Fibroblast of villous mesenchyme (primary cell): ENCODE results near the gene FRRS1. TPM values are rescaled to one million over a fixed set of nuclear protein-coding genes. Genes with fewer than 3 reads are reported as not detected.

ENCODE experiments used
- DNase-seq: peaks from one replicate; pipeline ENCODE4 v3.0.0-alpha.2; 2010; ENCODE audit warnings: low read depth
- H3K4me3 ChIP-seq: 2 replicates; pipeline ENCODE4 v1.5.1; 2011; ENCODE audit warnings: low read depth, mild to moderate bottlenecking, low read length
- total RNA-seq: library from RNA; depleted of rRNA; stranded (reverse); fragments of >200 nt; gene quantifications from 2 replicates; pipeline ENCODE4 v1.2.3, GENCODE V29; 2012
- TF ChIP-seq, protein P1 (sequence below): IDR thresholded peaks from 2 replicates; pipeline ENCODE4 v1.5.1; 2012; ENCODE audit warnings: low read depth, mild to moderate bottlenecking, low read length; ENCODE audit not compliant: insufficient read depth

FRRS1 gene
- total RNA-seq, 1 donor = 20.7 TPM

DNA sequence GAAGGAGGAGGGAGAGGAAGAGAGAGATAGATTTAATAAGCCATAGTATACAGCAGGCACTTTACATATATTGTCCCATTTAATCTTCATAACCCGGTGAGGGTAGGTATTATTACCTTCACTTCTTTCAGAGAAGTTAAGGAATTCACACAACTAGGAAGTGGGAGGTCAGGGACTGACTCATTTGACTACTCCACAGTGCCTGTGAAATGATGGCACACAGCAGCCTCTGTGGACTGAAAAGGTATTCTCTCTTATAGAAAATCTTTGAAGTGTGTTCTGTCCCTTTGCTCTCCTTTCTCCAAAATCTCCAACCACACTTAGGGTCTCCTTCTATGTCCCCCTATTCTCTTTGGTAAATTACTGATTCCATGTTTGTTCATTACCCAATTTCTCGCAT is 96.6 kb downstream of the FRRS1 start:
- TF ChIP-seq, protein P1, sequence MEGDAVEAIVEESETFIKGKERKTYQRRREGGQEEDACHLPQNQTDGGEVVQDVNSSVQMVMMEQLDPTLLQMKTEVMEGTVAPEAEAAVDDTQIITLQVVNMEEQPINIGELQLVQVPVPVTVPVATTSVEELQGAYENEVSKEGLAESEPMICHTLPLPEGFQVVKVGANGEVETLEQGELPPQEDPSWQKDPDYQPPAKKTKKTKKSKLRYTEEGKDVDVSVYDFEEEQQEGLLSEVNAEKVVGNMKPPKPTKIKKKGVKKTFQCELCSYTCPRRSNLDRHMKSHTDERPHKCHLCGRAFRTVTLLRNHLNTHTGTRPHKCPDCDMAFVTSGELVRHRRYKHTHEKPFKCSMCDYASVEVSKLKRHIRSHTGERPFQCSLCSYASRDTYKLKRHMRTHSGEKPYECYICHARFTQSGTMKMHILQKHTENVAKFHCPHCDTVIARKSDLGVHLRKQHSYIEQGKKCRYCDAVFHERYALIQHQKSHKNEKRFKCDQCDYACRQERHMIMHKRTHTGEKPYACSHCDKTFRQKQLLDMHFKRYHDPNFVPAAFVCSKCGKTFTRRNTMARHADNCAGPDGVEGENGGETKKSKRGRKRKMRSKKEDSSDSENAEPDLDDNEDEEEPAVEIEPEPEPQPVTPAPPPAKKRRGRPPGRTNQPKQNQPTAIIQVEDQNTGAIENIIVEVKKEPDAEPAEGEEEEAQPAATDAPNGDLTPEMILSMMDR = no peak
- H3K4me3 ChIP-seq = no peak overlapping the region
- no peak for DNase-seq

DNA sequence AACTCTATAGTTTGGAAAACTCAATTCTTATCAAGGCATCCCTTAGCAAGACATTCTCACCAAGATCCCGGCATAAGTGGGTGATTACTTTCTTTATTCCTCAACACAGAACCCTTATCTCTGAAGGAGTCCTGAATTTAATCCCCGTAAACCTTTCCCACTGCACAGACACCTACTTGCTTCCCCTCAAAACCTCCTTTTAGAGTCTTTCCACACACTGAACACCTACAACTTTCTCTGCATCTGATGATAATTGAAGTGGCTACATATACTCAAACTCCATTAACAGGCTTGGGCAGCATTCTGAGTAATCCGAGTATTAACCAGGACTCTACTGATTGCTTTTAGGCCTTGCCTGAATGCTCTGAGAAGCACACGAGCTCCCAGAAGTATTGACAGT is 97.1 kb downstream of the FRRS1 start:
- no peak for DNase-seq

DNA sequence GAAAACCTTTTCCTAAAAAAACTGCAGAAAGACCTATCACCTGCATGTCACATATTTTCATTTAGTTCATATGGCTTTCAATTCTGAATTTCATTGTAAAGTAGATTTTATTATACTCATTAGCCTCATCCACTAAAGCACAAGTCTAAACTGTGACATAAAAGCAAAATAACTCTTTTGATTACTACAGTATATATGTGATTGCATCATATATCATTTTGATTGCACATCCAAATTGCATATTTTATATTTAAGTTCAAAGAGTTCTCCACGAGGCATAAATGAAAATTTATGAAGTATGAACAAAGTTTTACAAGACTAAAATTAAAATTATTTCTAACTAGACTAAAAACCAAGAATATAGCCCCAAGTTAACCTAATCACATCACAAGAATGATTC is 101.2 kb downstream of the FRRS1 start:
- TF ChIP-seq, protein P1 = no peak
- DNase-seq = no peak
- H3K4me3 ChIP-seq = no peak overlapping the region

More for the DNA sequence above, 97.1 kb downstream of the FRRS1 start:
- TF ChIP-seq, protein P1 = no peak
- no peak overlapping the region for H3K4me3 ChIP-seq

DNA sequence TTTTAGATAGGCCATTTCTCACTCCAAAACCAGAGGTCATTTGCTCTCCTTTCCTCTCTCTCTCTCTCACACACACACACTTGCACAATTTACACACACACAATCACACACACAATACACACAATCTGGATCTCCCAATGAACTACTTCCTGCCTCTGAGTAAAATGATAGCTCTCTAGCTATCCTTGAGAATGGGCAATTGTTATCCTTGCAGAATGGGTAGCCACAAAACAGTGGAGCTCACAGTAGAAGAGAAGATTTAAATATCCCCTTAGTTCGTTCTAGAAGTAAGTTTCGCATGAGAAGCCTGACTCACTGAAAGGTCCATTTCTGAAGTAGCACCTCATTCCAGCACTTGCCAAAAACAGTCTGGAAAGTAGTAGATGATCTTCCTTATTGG is 102.9 kb downstream of the FRRS1 start:
- DNase-seq = no peak
- H3K4me3 ChIP-seq = no peak overlapping the region
- TF ChIP-seq, protein P1 = no peak

DNA sequence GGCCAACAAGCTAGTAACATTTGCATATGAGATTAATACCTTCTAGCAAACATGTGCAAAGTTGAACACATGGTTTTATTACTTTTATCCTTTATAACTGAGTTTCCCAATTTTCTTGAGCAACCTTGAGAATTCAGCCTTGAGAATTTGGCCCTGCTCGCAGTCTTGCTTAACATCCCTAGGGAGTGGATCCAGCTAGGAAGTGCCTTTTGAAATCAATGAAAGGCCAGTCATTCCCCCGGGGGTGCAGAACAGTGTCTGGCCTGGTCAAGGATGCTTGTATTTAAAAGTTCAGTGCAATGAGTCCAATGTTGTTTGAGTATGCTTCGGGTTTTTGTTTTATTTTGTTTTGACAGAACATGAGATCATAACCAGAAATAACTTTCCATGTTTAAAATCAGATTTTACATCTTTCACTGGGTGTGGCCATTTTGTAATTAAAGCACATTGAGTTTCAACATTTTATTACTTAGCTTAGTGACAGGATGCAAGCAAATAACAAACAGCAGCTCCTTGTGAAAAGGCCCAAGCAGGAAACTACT is 103.8 kb downstream of the FRRS1 start:
- TF ChIP-seq, protein P1 = no peak
- DNase-seq = peak; percentile 97
- no peak overlapping the region for H3K4me3 ChIP-seq

DNA sequence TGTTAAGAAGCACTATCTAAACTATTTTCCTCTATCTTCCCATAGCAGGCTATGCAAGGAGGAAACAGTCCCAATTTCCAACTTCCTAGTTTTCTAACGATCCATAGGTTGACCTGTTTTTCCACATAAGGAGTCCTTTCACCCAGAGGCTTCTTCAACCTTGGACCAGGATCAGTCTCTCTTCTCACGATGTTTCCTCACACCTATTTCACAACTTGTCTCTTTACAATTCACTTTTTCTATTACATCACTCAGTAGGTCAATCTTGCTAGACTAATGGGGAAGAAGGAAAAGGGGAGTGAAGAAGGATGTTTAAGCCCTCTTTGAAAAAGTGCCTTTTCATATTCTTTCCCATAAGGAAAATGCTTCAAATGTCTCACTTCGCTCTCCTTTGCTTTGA is 104.7 kb downstream of the FRRS1 start:
- no peak overlapping the region for H3K4me3 ChIP-seq
- peak; percentile 70 for DNase-seq
- TF ChIP-seq, protein P1 = no peak

DNA sequence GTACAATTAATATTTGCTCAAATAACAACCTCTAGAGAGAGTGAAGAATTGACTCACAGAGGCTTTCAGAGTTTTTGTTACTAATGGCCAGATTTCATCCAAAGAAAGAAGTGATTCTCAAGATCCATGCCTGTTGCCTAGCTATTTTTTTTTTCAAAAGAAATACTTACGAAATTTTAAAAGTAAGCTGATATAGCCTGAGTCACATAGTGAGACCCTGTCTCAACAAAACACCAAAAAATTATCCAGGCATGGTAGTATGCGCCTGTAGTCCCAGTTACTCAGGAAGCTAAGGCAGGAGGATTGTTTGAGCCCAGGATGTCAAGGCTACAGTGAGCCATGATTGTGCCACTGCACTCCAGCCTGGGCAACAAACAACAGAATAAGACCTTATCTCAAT is 105.9 kb downstream of the FRRS1 start:
- H3K4me3 ChIP-seq = no peak overlapping the region
- TF ChIP-seq, protein P1 = no peak
- no peak for DNase-seq
